Psoas muscle (tissue), 8 donors: ENCODE results near the gene YWHAQ. TPM values are rescaled to one million over a fixed set of nuclear protein-coding genes. Genes with fewer than 3 reads are reported as not detected.
A peak's percentile ranks its signal among the peaks of the same experiment; 100 is the strongest.
"Not testable (repeated sequence)": the region's sequence is repeated elsewhere in the genome, so short reads cannot be mapped to it uniquely, and the experiment has no call there.

ENCODE experiments used
- ATAC-seq, 4 donors: fragments of 200-7000 bp; cut with Tn5 transposase; one replicate each; pipeline ENCODE4 v1.9.1; 2020; ENCODE audit warnings: moderate library complexity in 3 of 4, mild to moderate bottlenecking in 2 of 4
- DNase-seq, 2 donors: peaks; one replicate each; pipeline ENCODE4 v3.0.0-alpha.2; 2020
- H3K27ac ChIP-seq: fragments of 200-600 bp; one replicate; pipeline ENCODE4 v1.8.0; 2022
- H3K27me3 ChIP-seq, 3 donors: fragments of 200-600 bp in 1 of 3; one replicate each; pipeline versions ENCODE4 v1.6.1 to v1.8.0; 2013 to 2022; ENCODE audit warnings: low read length in 2 of 3, mild to moderate bottlenecking in 2 of 3, moderate library complexity in 1 of 3; ENCODE audit not compliant: insufficient read depth in 3 of 3
- H3K36me3 ChIP-seq, 2 donors: fragments of 200-600 bp in 1 of 2; one replicate each; pipeline versions ENCODE4 v1.6.1 to v1.8.0; 2013 to 2022; ENCODE audit warnings: low read depth in 1 of 2, mild to moderate bottlenecking in 1 of 2, moderate library complexity in 1 of 2; ENCODE audit not compliant: insufficient read depth in 1 of 2
- H3K4me1 ChIP-seq: fragments of 200-600 bp; one replicate; pipeline ENCODE4 v1.8.0; 2022
- H3K4me3 ChIP-seq: fragments of 200-600 bp; one replicate; pipeline ENCODE4 v1.8.0; 2022; ENCODE audit warnings: mild to moderate bottlenecking
- H3K9me3 ChIP-seq: fragments of 200-600 bp; one replicate; pipeline ENCODE4 v1.8.0; 2022
- CTCF ChIP-seq: fragments of 200-600 bp; IDR thresholded peaks from one replicate; pipeline ENCODE4 v1.8.0; 2022; ENCODE audit warnings: antibody characterized with exemption
- WGBS, 3 donors: extraction: QIAGEN DNeasy Blood & Tissue Kit; methylation state at CpG; one replicate each; pipeline versions ENCODE4 v1.1.6 to v1.1.7; 2013; 5-methylcytosine and 5-hydroxymethylcytosine counted together
- intact Hi-C, 2 donors: fragments of 100-400 bp; cut with DNase I; formaldehyde crosslinking; loops; one replicate each; pipeline versions ENCODE4 v1.11.0 to v1.14.2; 2022
- polyA plus RNA-seq, 3 donors: library from polyadenylated mRNA; stranded (reverse); fragments of 200-250 nt; gene quantifications; one replicate each; pipeline ENCODE4 v1.2.3, GENCODE V29; 2013
- total RNA-seq, 4 donors: library from RNA; stranded (reverse); fragmentation: NEBNext Ultra II Directional in 2 of 4; extraction: Animal tissue kit (Norgen Biotek cat#: 25700) in 2 of 4; gene quantifications; one replicate each; pipeline versions ENCODE4 v1.2.1 to v1.2.4, GENCODE V29; 2021 to 2023
- donor health status: healthy with polysubstance abuse.
- donor health status: DM: no; HTN: no; CAD: no; lungs with moderate emphysema.
- donor health status: Bipolar disorder and iron deficiency.
- donor health status: healthy.
- donor health status: DM: yes; HTN: yes; CAD: no.
- donor health status: DM: no; HTN: no; CAD: no.
- donor health status: DM: no; HTN: no; CAD: no.
- donor health status: DM: yes; HTN: yes; CAD: no.

Gene YWHAQ
- total and polyA plus RNA-seq, 7 donors: 41.5 to 74.7 (median 57.3) TPM

- DNase-seq: no peak
Measured at GRCh38 chr2:9596621-9597311, 34.0 kb downstream of the YWHAQ start.

GRCh38 chr2:9595746-9596145 is 35.1 kb downstream of the YWHAQ start:
- DNase-seq (no peak), ATAC-seq (no peak)
- TF ChIP-seq CTCF: no peak
- Histone ChIP-seq H3K4me3 (no peak overlapping the region), H3K36me3 (peaks cover 0 to 18% of the 10 kb centered on the region in 2 donors), H3K27me3 (no peaks in the 10 kb centered on the region), H3K4me1 (peaks cover 28% of the 10 kb centered on the region), H3K27ac (no peak overlapping the region), H3K9me3 (peaks cover 11% of the 10 kb centered on the region)
- 36 to 71% (median 58%) methylated on average over 2 of the region's 2 CpGs for WGBS, 3 donors
- intact Hi-C loops: no loop called here

More at GRCh38 chr2:9596621-9597311, 34.0 kb downstream of the YWHAQ start:
- intact Hi-C loops: no loop called here
- peaks cover 0 to 12% of the 10 kb centered on the region in 2 donors for H3K36me3 ChIP-seq
- no peaks in the 10 kb centered on the region for H3K27me3 ChIP-seq
- WGBS, 3 donors: 68 to 83% (median 74%) methylated on average over 10 of the region's 10 CpGs
- peaks cover 11% of the 10 kb centered on the region for H3K9me3 ChIP-seq
- ATAC-seq: no peak
- TF ChIP-seq CTCF: no peak
- peaks cover 27% of the 10 kb centered on the region for H3K4me1 ChIP-seq
- H3K27ac ChIP-seq: no peak overlapping the region
- no peak overlapping the region for H3K4me3 ChIP-seq

- intact Hi-C loops, H3K27me3 ChIP-seq, H3K4me3 ChIP-seq: not testable (repeated sequence)
- DNase-seq (peak; percentile 54 to 60), ATAC-seq (peak; percentile 40 to 52 (median 44))
- Histone ChIP-seq H3K9me3 (peaks cover 11% of the 10 kb centered on the region), H3K4me1 (peaks cover 32% of the 10 kb centered on the region), H3K36me3 (peaks cover 0 to 18% of the 10 kb centered on the region in 2 donors), H3K27ac (peak overlapping the region; percentile 71)
- 48 to 65% (median 53%) methylated on average over 6 of the region's 6 CpGs for WGBS, 3 donors
Measured at GRCh38 chr2:9595256-9595655, 35.5 kb downstream of the YWHAQ start.

GRCh38 chr2:9594366-9595054 is 36.3 kb downstream of the YWHAQ start:
- Histone ChIP-seq H3K4me1 (peaks cover 32% of the 10 kb centered on the region), H3K27ac (peak overlapping the region; percentile 71)
- no peak for TF ChIP-seq CTCF

GRCh38 chr2:9593925-9594324 is 36.9 kb downstream of the YWHAQ start:
- intact Hi-C loops: loop anchor here in 1 of 2 donors (2.0 kb wide), 1 partner anchor 71 kb away; no protein-coding TSS in a partner anchor
- peaks cover 32% of the 10 kb centered on the region for H3K4me1 ChIP-seq
- TF ChIP-seq CTCF: no peak
- H3K9me3 ChIP-seq: peaks cover 2% of the 10 kb centered on the region
- ATAC-seq: peak in 2 of 4 donors; percentile 41 to 59
- 73 to 78% (median 77%) methylated on average over 4 of the region's 4 CpGs for WGBS, 3 donors
- no peak overlapping the region for H3K4me3 ChIP-seq
- H3K36me3 ChIP-seq: peaks cover under 1 to 26% of the 10 kb centered on the region in 2 donors
- no peak for DNase-seq
- peak overlapping the region; percentile 71 for H3K27ac ChIP-seq
- no peaks in the 10 kb centered on the region for H3K27me3 ChIP-seq

More at GRCh38 chr2:9594366-9595054, 36.3 kb downstream of the YWHAQ start:
- Histone ChIP-seq H3K36me3 (peaks cover 0 to 24% of the 10 kb centered on the region in 2 donors), H3K27me3 (no peaks in the 10 kb centered on the region), H3K4me3 (no peak overlapping the region), H3K9me3 (peaks cover 8% of the 10 kb centered on the region)
- WGBS, 3 donors: 74 to 79% (median 75%) methylated on average over 2 of the region's 2 CpGs
- ATAC-seq (peak; percentile 77 to 91 (median 88)), DNase-seq (no peak)
- intact Hi-C loops: no loop called here
